ENCODE results near the gene CACNA1H.

DNA sequence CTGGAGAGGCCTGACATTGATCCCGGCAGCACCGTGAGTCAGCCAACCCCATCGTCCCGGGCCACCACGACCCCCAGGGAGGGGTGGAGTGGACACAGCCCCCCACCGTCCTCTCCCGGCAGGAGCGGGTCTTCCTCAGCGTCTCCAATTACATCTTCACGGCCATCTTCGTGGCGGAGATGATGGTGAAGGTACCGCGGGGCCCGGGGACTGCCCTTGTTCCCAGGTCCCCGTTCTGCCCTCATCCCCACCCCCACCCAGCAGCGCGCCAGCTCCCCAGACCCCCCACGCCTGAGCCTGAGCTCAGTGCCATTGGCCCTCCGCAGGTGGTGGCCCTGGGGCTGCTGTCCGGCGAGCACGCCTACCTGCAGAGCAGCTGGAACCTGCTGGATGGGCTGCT, 57.6 kb downstream of the CACNA1H start:
- no peak for TF ChIP-seq POLR2A (IDR thresholded peaks at IDR 0.05)
- TF ChIP-seq, protein P1, sequence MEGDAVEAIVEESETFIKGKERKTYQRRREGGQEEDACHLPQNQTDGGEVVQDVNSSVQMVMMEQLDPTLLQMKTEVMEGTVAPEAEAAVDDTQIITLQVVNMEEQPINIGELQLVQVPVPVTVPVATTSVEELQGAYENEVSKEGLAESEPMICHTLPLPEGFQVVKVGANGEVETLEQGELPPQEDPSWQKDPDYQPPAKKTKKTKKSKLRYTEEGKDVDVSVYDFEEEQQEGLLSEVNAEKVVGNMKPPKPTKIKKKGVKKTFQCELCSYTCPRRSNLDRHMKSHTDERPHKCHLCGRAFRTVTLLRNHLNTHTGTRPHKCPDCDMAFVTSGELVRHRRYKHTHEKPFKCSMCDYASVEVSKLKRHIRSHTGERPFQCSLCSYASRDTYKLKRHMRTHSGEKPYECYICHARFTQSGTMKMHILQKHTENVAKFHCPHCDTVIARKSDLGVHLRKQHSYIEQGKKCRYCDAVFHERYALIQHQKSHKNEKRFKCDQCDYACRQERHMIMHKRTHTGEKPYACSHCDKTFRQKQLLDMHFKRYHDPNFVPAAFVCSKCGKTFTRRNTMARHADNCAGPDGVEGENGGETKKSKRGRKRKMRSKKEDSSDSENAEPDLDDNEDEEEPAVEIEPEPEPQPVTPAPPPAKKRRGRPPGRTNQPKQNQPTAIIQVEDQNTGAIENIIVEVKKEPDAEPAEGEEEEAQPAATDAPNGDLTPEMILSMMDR (IDR thresholded peaks at IDR 0.05), result no peak

Data from testis (tissue), 2 donors.